ENCODE data around the gene NIF3L1.
A peak's percentile ranks its signal among the peaks of the same experiment; 100 is the strongest.

Gene NIF3L1, protein sequence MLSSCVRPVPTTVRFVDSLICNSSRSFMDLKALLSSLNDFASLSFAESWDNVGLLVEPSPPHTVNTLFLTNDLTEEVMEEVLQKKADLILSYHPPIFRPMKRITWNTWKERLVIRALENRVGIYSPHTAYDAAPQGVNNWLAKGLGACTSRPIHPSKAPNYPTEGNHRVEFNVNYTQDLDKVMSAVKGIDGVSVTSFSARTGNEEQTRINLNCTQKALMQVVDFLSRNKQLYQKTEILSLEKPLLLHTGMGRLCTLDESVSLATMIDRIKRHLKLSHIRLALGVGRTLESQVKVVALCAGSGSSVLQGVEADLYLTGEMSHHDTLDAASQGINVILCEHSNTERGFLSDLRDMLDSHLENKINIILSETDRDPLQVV

DNA sequence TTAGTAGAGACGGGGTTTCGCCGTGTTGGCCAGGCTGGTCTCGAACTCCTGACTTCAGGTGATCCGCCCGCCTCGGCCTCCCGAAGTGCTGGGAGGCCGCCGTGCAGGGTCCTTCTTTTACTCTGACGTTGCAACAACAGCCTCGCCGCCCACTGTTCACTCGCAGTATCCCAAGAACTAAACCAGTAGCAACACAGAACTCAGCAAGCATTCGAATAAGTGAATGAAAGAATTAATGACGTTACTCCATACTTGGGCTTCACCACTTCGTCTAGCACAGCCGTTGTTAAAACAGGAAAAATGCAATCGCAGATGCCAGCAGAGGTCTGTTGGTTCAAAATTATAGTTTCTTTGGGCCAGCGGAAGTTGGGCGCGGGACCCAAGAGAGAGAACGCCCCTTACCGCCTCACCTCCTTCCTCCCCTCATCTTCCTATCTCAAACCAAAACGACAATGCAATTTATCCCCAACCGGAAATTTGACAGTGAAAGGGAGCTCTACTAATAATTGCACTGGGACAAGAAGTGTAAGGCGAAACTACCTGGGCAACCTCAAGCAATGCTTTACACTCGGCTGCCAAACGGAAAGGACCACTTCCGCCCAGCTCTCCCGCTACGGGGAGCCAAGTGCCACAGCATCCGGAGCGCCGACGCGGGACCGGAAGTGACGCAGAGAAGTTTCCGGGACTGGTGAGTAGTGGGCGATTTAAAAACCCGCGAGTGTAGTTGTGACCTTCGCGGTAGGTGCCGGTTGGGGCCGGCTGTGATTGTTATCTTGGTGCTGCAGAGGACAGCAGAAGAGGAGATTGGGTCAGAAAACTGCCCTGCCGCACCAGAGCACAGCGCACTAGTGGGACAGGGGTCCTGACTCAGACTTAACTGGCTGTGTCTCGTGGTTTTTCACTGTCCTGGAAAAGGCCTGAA lies at the start of gene NIF3L1, which contains the start of gene PPIL3:
Gene NIF3L1 (plus strand): TSS at position 668 of the 922 bp plus-strand sequence. CDS start 2,573 bp downstream, outside the sequence.
Gene PPIL3 (minus strand): TSS at position 374 of the 922 bp plus-strand sequence. CDS start 1,462 bp downstream, outside the sequence.
- peak; percentile 90 for DNase-seq (ENCODE audit: low read depth)

DNA sequence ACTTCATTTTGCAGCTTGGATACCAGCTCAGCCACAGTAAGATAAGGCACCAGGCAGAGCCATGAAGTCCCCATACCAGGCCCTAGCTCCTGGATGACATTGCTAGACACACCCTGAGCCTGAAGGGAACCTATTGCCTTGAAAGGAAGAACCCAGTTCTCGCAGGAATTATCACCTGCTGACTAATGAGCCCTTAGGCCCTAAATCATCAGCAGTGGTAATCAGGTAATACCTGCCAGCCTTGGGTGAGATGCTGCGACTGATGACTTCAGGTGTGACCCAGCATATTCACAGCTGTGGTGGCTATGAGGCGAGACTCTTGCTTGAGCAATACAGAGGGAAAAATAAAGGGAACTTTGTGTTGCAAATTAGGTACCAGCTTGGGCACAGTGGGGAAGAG lies 49.7 kb upstream of the NIF3L1 start:
- no peak for DNase-seq (ENCODE audit: low read depth)

DNA sequence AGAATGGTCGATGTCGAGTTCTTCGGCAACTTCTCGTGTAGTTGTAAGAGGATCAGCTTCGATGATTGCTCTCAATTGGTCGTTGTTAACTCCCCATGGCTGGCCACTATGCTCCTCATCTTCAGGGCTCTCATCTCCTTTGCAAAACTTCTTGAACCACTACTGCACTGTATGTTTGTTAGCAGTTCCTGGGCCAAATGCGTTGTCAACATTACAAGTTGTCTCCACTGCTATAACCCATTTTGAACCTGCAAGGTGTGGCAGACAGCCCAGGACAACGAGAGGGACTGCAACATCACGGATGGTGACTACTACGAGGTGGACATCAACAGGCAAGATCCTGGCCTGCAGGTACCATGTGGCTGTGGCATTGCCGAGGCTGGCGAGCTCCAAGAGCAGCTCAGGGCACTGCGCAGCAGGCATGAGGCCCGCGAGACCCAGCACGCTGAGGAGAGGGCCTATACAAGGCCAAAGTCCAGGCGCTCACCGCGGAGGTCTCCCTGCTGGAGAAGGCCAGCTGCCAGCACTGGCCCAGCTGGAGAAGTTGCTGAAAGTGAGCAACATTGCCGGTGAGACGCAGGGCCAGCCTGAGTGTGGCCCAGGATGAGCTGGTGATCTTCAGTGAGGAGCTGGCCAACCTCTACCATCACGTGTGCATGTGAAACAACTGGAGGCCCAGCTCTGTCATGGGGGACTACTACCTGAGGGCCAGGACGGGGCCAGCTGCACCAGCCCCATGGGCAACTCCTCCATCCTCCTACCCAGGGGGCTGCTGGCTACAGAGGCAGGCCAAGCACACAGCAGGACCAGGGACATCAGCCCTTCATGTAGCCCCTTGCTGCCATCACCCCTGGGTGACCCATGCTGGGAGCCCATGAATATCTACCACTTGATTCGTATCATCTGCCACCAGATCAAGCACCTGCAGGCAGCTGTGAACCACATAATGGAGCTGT lies 44.9 kb upstream of the NIF3L1 start:
- DNase-seq (ENCODE audit: low read depth), result no peak

DNA sequence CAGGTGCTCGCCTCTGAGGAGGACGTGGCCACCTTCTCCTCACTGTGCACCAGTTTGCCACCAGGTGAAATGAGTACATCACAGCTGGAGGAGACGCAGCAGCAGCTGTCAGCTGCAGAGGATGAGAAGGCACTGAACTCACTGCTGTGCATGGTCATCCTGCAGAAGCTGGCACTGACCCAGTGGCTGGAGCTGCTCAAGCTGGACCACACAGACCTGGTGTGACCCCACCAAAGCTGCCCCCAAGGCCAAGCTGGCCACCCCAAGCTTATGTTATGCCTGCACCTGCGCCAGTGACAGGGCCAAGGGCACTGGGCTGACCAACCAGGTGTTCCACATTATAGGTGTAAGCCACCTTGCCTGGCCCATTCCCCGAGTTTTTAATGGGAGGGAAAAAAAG lies 44.0 kb upstream of the NIF3L1 start:
- DNase-seq (ENCODE audit: low read depth), result no peak

DNA sequence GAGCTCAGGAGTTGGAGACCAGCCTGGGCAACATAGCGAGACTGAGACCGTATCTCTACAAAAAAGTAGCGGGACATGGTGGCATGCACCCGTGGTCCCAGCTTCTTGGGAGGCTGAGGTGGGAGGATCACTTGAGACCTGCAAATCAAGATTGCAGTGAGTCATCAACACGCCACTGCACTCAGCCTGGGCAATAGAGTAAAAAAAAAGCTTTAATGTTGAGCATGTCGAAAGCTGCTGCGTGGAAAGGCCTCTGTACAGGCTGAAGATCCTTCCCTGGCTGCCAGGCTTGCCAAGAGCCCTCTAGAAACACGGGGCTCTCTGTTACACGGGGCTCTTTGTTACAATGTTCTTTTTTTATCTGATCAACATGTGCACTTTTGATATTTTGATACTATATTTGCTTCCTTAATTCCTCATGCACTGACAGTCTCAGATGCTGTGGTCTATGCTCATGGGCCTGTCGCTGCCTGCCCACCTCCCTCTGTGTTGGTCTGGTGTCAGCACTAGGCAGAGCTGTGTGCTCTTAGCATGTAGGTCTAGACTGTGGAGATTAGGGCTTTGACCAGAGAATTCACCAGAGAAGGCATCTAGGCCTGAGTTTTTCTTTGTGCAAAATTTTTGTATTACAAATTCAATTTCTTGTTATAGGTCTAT lies 43.4 kb upstream of the NIF3L1 start:
- no peak for DNase-seq (ENCODE audit: low read depth)

DNA sequence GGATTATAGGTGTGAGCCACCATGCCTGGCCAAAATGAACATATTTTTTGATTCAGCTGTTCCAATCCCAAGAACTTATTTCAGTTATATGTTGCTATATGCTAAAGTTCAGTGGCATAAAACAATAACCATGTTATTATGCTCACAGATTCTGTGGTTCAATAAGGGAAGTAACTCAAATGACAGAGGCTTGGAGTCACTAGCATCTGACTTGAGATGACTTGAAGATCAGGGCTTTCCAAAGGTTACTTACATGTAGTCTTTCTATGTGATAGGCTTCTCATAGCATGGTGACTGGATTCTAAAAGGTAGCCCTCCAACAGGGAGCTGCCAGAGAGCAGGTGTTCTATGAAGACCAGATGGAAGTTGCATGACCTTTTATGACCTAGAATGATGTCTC lies 41.9 kb upstream of the NIF3L1 start:
- DNase-seq (ENCODE audit: low read depth), result no peak

DNA sequence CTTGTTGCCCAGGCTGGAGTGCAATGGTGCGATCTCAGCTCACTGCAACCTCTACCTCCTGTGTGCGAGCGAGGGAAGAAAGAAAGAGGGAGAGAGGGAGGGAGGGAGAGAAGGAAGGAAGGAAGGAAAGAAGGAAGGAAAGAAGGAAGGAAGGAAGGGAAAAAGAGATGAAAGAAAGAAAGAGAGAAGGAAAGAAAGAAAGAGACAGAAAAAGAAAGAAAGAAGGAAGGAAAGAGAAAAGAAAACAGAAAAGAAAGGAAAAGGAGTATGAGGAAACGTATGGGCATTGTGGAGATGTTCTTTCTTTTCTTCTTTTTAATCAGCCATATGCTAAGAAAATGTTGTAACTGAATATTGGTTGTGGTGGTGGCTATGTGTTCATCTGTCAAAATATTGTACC lies 41.2 kb upstream of the NIF3L1 start:
- no peak for DNase-seq (ENCODE audit: low read depth)

DNA sequence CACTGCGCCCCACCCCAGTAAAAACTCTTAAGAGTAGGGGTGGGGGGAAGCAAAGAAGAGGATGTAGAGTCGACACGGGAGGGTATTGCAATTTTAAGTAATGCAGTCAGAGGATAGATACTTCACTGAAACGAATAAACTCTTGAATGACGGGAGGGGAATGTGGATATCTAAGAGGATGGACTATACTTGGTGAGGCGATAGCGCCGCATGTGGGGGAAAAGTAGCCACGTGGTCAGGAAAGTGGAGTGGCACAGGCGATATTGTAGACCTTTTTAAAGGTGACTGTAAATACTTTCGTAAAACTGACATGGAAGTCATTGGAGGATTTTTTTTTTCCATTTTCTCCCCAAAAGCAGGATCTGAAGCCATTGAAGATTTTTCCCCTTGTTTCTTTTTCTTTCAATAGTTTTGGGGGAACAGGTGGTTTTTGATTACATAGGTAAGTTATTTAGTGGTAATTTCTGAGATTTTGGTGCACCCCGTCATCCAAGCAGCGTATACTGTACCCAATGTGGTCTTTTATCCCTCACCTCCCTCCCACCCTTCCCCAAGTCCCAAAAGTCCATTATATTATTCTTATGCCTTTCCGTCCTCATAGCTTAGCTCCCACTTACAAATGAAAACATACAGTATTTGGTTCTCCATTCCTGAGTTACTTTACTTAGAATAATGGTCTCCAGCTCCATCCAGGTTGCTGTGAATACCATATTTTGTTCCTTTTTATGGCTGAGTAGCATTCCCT lies 38.5 kb upstream of the NIF3L1 start:
- DNase-seq (ENCODE audit: low read depth), result no peak

DNA sequence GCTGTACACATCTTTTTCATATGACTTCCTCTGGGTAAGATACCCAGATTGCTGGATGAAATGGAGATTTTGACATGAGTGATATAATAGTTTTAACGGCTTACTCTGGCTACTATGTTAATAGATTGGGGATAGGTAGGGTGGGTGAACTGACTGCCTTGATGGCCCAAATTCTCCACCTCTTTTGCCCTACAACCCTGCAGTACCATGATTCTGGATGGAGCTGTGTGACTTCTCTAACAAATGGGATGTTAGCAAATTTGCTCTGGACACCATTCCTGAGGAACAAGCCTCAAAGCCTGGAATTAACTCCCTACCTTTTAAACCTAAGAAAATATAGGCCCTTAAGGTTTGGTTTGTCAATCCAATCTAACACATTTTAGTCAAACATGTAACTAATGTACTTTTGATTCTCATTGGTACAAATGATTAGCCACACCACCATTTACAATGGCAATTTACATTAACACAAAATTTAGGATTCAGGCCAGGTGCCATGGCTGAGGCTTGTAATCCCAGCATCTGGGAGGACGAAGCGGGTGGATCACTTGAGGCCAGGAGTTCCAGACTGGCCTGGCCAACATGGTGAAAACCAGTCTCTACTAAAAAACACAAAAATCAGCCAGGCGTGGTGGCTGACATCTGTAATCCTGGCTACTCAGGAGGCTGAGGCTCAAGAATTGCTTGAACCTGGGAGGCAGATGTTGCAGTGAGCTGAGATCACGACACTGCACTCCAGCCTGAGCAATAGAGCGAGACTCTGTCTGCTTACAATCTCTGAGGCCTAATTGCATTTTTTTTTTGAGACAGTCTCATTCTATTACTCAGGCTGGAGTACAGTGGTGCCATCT lies 37.5 kb upstream of the NIF3L1 start:
- no peak for DNase-seq (ENCODE audit: low read depth)

DNA sequence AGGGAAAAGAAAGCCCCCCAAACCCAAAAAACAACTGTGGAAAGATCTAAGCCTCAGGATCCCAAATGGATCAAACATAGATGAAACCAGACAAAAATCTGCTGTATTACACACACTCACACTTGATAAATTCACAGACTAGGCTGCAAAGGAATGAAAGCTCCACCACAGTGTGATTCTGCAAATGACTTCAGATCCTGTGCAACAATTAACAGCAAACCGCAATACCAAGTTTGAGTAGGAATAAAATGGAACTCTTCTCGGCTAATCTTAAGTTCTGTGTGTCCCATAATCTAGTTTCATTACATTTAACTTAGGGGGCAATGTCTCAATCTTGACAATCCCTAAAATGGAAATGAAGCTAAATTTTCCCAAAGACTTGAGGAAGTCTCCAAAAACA lies 36.6 kb upstream of the NIF3L1 start:
- no peak for DNase-seq (ENCODE audit: low read depth)

DNA sequence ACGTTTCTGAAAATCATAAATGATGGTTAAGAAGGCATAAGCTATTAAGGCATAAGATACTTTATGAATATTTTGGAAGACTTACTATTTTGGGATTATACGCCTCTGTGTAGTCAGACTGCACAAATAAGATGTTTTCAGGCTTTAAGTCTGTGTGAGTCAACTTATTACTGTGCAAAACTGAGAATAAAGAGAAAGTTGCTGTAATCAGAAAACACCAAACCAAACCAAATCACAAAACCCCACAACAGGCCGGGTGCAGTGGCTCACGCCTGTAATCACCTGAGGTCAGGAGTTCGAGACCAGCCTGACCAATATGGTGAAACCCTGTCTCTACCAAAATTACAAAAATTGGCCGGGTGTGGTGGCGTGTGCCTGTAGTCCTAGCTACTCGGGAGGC lies 32.4 kb upstream of the NIF3L1 start:
- no peak for DNase-seq (ENCODE audit: low read depth)

DNA sequence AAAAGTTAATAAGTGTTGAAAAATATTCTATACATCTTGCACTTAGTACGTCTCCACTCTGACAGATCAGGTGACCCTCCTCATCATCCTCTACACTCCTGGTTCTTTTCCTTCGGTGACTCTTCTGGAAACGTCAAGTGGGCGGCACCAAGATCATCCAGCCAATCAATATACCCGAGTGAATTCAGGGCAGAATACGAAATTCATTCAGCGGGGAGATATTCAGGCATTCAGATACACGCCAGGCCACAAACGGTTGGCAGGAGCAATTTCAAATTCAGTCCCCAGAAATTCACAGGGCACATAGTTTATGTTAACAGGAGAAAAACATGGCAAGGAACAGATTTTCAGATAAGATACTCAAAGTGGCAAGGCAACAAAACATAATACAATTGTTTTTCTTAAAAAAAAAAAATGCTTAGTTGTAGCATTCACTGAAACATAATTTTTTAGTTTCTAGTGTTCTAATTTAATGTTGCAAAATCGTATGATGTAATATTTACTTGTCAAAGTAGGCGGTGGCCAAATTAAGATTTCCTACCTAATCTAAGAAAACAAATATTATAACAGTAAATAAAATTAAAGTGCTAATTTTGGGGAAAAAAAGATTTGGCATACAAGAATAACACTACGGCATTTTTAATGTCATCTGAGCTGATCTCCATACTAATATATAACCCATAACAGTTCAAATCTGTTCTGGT lies 28.9 kb upstream of the NIF3L1 start:
- no peak for DNase-seq (ENCODE audit: low read depth)

DNA sequence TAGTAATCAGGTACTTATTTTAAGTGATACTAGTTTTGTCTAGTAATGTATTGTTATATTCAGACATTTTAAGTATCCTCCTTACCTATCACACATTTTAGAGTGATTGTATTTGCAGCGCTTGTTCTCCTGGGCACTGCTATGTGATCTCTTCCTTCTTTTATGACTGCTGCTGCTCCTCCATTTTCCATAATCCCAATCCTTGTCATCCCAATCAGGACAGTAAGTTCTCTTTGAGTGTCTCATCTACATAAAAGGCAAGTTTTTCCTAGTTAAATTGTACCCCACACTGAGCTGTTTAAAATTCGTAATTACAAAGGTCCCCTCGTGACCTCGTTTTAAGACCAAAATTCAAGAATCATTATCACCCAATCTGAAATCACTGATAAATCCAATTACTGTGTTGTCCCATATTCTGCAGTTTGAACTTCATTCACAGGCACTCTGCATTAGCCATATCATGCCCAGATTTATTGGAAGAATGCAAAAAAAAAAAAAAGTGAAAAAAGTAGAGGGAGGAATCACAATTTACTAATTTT lies 27.5 kb upstream of the NIF3L1 start:
- DNase-seq (ENCODE audit: low read depth), result no peak

DNA sequence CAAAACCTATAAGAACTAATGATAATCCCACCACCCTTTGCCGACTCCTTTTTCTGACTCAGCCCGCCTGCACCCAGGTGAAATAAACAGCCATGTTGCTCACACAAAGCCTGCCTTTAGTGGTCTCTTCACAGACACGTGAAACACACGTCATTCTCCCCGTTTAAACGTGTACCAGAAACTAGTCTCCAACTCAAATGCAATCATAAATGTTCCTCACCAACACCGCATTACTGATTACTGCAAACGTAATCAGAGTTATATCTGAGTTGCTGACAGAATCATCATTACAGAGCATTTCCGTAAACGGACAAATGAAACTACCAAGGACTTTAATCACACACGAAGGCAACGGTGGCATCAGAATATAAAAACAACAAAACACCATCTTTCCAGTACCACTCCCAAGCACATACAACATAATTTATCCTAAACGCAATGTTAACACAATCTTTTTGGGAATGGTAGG lies 26.6 kb upstream of the NIF3L1 start:
- no peak for DNase-seq (ENCODE audit: low read depth)

DNA sequence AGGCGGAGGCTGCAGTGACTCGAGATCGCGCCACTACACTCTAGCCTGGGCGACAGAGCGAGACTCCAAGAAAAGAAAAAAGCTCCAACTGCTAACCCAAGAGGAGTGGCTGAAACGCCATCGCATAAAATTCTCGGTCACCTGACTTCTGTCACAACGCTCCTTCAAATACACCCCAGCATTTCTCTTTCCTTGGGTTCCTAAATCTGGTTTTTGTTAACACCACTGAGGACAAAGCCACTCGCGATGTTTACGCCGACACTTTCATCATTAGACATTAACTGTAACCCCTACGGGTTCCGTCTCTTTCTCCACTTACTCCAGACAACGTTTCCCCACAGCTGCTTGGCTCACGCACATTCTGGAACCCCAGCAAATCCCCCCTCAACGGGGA lies 25.4 kb upstream of the NIF3L1 start:
- DNase-seq (ENCODE audit: low read depth), result no peak

DNA sequence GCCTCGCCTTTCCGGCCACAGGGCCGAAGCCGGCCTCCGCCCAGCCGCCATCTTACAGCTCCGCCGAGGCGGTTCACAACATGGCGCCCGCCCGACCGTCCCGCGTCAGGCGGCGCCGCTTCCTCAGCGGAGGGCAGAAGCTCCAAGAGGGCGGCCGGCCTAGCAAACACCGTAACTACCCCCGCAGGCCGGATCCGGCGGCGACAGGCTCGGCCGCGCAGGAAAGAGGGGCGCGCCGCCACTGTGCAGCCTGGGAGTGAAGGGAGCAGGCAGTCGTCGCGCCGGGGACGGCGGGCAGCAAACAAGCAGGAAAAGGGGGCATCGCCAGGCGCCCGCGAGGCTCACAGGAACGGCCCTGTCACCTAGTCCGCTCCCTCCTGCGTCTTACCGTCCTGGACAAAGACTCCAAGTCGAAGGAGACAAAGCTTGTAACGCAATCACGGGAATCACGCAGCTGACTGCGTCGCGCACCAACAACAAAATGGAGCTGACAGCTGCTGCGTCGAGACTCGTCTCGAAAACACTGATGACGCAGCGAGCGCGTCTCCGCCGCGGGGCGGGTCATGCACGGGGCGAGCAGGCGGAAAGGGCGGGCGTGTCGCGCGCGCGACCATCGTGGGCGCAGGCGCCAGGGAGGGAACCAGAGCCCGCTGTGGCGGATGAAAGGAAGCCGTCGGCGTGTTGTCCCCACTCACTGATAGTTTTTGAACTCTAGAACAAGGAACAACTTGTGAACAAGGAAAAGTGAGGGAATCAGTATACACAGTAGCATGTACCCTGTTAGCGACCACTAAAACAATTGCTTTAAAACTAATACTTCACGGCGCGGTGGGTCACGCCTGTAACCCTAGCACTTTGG lies 24.8 kb upstream of the NIF3L1 start, which contains the start of gene CLK1:
Gene CLK1 (minus strand): TSS at position 483 of the 859 bp plus-strand sequence. CDS start 2,796 bp downstream, outside the sequence.
- peak; percentile 61 for DNase-seq (ENCODE audit: low read depth)

DNA sequence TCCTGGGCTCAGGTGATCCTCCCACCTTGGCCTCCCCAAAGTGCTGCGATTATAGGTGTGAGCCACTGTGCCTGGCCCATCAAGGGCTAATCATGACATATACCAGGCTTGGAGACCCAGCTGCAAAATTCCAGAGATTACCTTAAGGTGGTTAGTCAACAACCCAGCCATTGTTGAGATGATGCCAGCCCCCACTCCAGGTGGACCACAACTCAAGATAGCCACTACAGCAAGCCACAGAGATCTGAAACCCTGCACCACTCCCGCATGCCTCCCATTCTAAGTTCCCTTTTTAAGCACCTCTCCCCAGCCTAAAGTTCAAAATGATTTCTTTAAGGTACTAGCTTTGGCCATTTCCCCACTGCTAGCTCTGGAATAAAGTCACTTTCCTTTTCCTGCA lies 20.2 kb upstream of the NIF3L1 start:
- no peak for DNase-seq (ENCODE audit: low read depth)

Measured in non-pigmented ciliary epithelial cell (primary cell).